SK-N-SH (cell line): ENCODE data around the gene DENND5B.

Experiments used
- EZH2phosphoT487 ChIP-seq: fragments of 200-600 bp; sonication (generic); IDR thresholded peaks from 2 replicates; pipeline ENCODE4 v1.6.1; 2017; ENCODE audit warnings: low read depth, mixed run types, mild to moderate bottlenecking, antibody characterized with exemption, moderate library complexity, borderline replicate concordance
- GATA2 ChIP-seq: sonication (generic); formaldehyde crosslinking; IDR thresholded peaks from 2 replicates; pipeline ENCODE4 v1.5.0; 2020; ENCODE audit warnings: mild to moderate bottlenecking, missing genetic modification reagents
- RAD21 ChIP-seq: IDR thresholded peaks from 2 replicates; pipeline ENCODE4 v1.6.1; 2012; ENCODE audit warnings: mild to moderate bottlenecking, low read length
- RCOR1 ChIP-seq: fragments of 150-350 bp; IDR thresholded peaks from 2 replicates; pipeline ENCODE4 v1.6.1; 2017; ENCODE audit warnings: antibody characterized with exemption, low read length
- RFX5 ChIP-seq: IDR thresholded peaks from 2 replicates; pipeline ENCODE4 v1.6.1; 2012; ENCODE audit warnings: mild to moderate bottlenecking, improper control_type of control experiment, low read length
- TEAD4 ChIP-seq: IDR thresholded peaks from 2 replicates; pipeline ENCODE4 v1.4.0; 2012; ENCODE audit warnings: mild to moderate bottlenecking, borderline replicate concordance; ENCODE audit not compliant: insufficient read depth
- TF ChIP-seq, protein P1 (sequence below): IDR thresholded peaks from 2 replicates; pipeline ENCODE4 v1.4.0; 2012; ENCODE audit warnings: low read depth
- TF ChIP-seq, protein P2 (sequence below): fragments of 150-350 bp; IDR thresholded peaks from 2 replicates; pipeline ENCODE4 v1.6.1; 2017; ENCODE audit warnings: antibody characterized with exemption, low read length, low read depth, borderline replicate concordance
- TF ChIP-seq, protein P3 (sequence below): fragments of 200-600 bp; sonication (generic); IDR thresholded peaks from 2 replicates; pipeline ENCODE4 v1.6.1; 2017; ENCODE audit warnings: antibody characterized with exemption, mild to moderate bottlenecking, moderate library complexity

DNA sequence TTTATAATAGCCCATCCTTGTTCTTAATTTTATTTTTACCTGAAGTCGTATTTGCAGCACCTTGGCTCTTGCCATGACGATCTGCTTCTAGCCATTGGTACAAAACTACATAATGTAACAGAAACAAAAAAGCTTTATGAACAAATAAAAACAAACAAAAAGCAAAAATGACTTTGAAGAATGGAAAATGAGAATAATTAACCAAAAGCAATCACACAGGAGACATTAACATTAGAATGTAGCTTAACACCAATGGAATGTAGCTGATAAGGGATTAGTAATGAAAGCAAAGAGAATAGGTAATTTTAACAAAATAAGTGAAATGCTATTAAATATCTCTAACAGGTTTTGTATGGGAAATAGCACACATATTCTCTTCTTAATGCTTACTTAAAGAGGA lies 91.4 kb downstream of the DENND5B start:
- TF ChIP-seq GATA2 (CRISPR knock-in tag): no peak
- no peak for TF ChIP-seq TEAD4
- TF ChIP-seq EZH2phosphoT487: no peak
- TF ChIP-seq, protein P1, sequence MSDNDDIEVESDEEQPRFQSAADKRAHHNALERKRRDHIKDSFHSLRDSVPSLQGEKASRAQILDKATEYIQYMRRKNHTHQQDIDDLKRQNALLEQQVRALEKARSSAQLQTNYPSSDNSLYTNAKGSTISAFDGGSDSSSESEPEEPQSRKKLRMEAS: no peak
- TF ChIP-seq RAD21: no peak
- no peak for TF ChIP-seq RCOR1
- TF ChIP-seq, protein P2, sequence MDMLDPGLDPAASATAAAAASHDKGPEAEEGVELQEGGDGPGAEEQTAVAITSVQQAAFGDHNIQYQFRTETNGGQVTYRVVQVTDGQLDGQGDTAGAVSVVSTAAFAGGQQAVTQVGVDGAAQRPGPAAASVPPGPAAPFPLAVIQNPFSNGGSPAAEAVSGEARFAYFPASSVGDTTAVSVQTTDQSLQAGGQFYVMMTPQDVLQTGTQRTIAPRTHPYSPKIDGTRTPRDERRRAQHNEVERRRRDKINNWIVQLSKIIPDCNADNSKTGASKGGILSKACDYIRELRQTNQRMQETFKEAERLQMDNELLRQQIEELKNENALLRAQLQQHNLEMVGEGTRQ: no peak
- TF ChIP-seq, protein P3, sequence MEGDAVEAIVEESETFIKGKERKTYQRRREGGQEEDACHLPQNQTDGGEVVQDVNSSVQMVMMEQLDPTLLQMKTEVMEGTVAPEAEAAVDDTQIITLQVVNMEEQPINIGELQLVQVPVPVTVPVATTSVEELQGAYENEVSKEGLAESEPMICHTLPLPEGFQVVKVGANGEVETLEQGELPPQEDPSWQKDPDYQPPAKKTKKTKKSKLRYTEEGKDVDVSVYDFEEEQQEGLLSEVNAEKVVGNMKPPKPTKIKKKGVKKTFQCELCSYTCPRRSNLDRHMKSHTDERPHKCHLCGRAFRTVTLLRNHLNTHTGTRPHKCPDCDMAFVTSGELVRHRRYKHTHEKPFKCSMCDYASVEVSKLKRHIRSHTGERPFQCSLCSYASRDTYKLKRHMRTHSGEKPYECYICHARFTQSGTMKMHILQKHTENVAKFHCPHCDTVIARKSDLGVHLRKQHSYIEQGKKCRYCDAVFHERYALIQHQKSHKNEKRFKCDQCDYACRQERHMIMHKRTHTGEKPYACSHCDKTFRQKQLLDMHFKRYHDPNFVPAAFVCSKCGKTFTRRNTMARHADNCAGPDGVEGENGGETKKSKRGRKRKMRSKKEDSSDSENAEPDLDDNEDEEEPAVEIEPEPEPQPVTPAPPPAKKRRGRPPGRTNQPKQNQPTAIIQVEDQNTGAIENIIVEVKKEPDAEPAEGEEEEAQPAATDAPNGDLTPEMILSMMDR: no peak
- no peak for TF ChIP-seq RFX5
